DOHH2 (cell line): ENCODE measurements around the gene BMP7.

Experiments used
- EZH2phosphoT487 ChIP-seq: fragments of 200-600 bp; sonication (generic); IDR thresholded peaks from 2 replicates; pipeline ENCODE4 v1.6.1; 2017; ENCODE audit warnings: borderline replicate concordance, mild to moderate bottlenecking, antibody characterized with exemption, low read length, moderate library complexity, mixed read lengths
- TF ChIP-seq, protein P1 (sequence below): fragments of 200-600 bp; sonication (generic); IDR thresholded peaks from one replicate; pipeline ENCODE4 v1.5.1; 2014; ENCODE audit warnings: antibody characterized with exemption, mild to moderate bottlenecking, low read depth, low read length; ENCODE audit not compliant: poor library complexity, severe bottlenecking

DNA sequence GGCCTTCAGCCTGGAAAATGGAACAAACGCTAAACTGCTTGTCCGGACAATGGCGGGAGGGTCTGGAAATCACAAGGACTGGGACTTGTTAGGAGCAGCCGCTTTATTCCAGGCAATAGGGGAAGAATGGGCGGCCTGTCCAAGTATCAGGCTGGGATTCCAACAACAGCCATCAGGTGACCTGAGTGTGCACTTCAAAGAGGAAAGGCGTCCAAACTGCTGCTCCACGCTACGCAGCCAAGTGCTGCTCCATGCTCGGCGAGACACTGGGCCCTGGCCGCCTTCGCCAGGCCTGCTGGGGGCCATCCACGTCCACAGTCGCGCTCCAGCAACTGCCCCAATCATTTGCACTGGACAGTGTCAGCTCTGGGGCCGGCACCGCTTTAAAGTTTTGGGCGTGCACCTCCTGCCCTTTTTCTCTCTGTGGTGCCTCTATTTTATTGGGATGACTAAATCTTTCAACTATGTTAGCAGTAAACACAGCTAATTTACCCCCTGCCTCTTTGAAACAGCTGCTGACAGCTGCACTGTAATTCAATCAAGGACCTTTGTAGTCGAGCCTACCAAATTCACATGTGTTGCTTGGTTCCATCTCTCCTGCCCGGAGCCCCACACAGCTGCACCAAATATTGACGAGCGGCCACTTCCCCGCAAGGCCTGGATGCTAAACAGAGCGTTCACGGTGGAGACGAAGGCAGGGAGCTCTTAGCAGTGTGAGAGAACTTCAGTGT, 98.3 kb downstream of the BMP7 start:
- TF ChIP-seq, protein P1, sequence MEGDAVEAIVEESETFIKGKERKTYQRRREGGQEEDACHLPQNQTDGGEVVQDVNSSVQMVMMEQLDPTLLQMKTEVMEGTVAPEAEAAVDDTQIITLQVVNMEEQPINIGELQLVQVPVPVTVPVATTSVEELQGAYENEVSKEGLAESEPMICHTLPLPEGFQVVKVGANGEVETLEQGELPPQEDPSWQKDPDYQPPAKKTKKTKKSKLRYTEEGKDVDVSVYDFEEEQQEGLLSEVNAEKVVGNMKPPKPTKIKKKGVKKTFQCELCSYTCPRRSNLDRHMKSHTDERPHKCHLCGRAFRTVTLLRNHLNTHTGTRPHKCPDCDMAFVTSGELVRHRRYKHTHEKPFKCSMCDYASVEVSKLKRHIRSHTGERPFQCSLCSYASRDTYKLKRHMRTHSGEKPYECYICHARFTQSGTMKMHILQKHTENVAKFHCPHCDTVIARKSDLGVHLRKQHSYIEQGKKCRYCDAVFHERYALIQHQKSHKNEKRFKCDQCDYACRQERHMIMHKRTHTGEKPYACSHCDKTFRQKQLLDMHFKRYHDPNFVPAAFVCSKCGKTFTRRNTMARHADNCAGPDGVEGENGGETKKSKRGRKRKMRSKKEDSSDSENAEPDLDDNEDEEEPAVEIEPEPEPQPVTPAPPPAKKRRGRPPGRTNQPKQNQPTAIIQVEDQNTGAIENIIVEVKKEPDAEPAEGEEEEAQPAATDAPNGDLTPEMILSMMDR = no peak
- no peak for TF ChIP-seq EZH2phosphoT487
